Fibroblast of lung (primary cell): ENCODE measurements around the gene KIF18A. TPM values are rescaled to one million over a fixed set of nuclear protein-coding genes. Genes with fewer than 3 reads are reported as not detected.
A peak's percentile ranks its signal among the peaks of the same experiment; 100 is the strongest.

Experiments used
- DNase-seq, 2 donors: peaks; one replicate each; pipeline versions ENCODE4 v3.0.0 to v3.0.0-alpha.2; 2010; ENCODE audit warnings: low read depth in 2 of 2
- H2AFZ ChIP-seq: 2 replicates; pipeline ENCODE4 v1.5.1; 2012; ENCODE audit warnings: low read length, control low read depth, inconsistent platforms
- H3K27ac ChIP-seq: 2 replicates; pipeline ENCODE4 v1.5.1; 2011; ENCODE audit warnings: low read length, control low read depth; ENCODE audit not compliant: insufficient read depth
- H3K27me3 ChIP-seq: 2 replicates; pipeline ENCODE4 v1.5.1; 2011; ENCODE audit warnings: mild to moderate bottlenecking, low read length; ENCODE audit not compliant: control insufficient read depth, insufficient read depth
- H3K36me3 ChIP-seq: 2 replicates; pipeline ENCODE4 v1.5.1; 2011; ENCODE audit warnings: low read length; ENCODE audit not compliant: control insufficient read depth, insufficient read depth
- H3K4me1 ChIP-seq: 2 replicates; pipeline ENCODE4 v1.5.1; 2011; ENCODE audit warnings: low read length; ENCODE audit not compliant: control insufficient read depth, insufficient read depth; ENCODE audit errors: extremely low read depth
- H3K4me2 ChIP-seq: 2 replicates; pipeline ENCODE4 v1.5.1; 2011; ENCODE audit warnings: low read length, control low read depth; ENCODE audit not compliant: insufficient read depth; ENCODE audit errors: extremely low read depth
- H3K4me3 ChIP-seq, 4 experiments: fragments of 200-600 bp in 1 of 4; sonication (generic) in 1 of 4; replicated peaks in 1 of 4; 2 replicates each; pipeline ENCODE4 v1.5.1; 2011 to 2016; ENCODE audit warnings: low read length in 4 of 4, low read depth in 3 of 4, mild to moderate bottlenecking in 3 of 4, control low read depth in 2 of 4, inconsistent platforms in 1 of 4, mixed read lengths in 1 of 4; ENCODE audit not compliant: insufficient read depth in 1 of 4; ENCODE audit errors: control extremely low read depth in 1 of 4
- H3K79me2 ChIP-seq: 2 replicates; pipeline ENCODE4 v1.5.1; 2012; ENCODE audit warnings: mild to moderate bottlenecking, low read length, inconsistent platforms; ENCODE audit not compliant: control insufficient read depth, insufficient read depth
- H3K9ac ChIP-seq: 2 replicates; pipeline ENCODE4 v1.5.1; 2011; ENCODE audit warnings: mild to moderate bottlenecking, low read length, control low read depth; ENCODE audit not compliant: insufficient read depth
- H3K9me3 ChIP-seq: 2 replicates; pipeline ENCODE4 v1.5.1; 2012; ENCODE audit warnings: low read depth, low read length; ENCODE audit not compliant: control insufficient read depth, insufficient read depth
- H4K20me1 ChIP-seq: 2 replicates; pipeline ENCODE4 v1.5.1; 2011; ENCODE audit warnings: low read length; ENCODE audit not compliant: control insufficient read depth, insufficient read depth; ENCODE audit errors: extremely low read depth
- CTCF ChIP-seq, 2 donors: IDR thresholded peaks in 1 of 2; conservative IDR thresholded peaks in 1 of 2; 1 replicate in 1 of 2; 2 replicates in 1 of 2; pipeline ENCODE4 v1.5.1; 2011 to 2012; ENCODE audit warnings: low read length in 2 of 2, control low read depth in 1 of 2, inconsistent platforms in 1 of 2, low read depth in 1 of 2, mild to moderate bottlenecking in 1 of 2
- EZH2 ChIP-seq: IDR thresholded peaks from 2 replicates; pipeline ENCODE4 v1.5.1; 2012; ENCODE audit warnings: low read length, control low read depth, mild to moderate bottlenecking; ENCODE audit errors: missing control alignments
- polyA plus RNA-seq, 2 donors: library from polyadenylated mRNA; depleted of rRNA in 1 of 2; stranded (reverse) in 1 of 2; unstranded in 1 of 2; fragments of >200 nt; gene quantifications; 2 replicates each; pipeline ENCODE4 v1.2.1, GENCODE V29; 2011 to 2012; ENCODE audit warnings: missing spikeins in 1 of 2
- total RNA-seq: library from RNA; depleted of rRNA; stranded (reverse); fragments of >200 nt; gene quantifications from 2 replicates; pipeline ENCODE4 v1.2.1, GENCODE V29; 2014

KIF18A gene
- total and polyA plus RNA-seq, 2 donors (not counting 1 experiment from before 2014, with no cell fraction given), result 5.8 to 12.6 TPM

DNA sequence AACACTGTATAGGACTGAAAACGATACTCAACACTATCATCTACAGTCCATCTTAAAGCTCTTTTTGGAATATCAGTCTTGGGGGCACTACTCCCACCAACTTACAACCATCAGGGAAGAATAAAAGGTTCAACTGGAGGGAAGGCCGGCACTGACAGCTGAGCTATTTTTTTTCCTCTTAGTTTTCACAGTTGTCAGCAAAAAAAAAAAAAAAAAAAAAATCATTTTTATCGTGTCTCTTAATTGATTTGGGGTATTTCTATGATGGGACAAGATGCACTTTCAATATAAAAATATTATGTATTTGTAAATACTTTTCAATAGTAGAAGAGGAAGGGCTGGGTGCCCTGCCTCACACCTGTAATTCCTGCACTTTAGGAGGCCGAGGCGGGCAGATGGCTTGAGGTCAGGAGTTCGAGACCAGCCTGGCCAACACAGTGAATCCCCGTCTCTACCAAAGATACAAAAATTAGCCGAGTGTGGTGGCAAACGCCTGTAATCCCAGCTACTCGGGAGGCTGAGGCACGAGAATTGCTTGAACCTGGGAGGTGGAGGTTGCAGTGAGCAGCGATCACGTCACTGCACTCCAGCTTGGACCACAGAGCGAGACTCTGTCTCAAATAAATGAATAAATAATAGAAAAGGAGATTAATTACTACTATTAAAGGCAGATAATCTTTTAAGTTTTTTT, 1.5 kb downstream of the KIF18A start:
- Histone ChIP-seq H3K9ac (peak overlapping the region; percentile 75), H3K27ac (peak overlapping the region; percentile 99), H3K36me3 (no peaks in the 10 kb centered on the region), H3K4me2 (peak overlapping the region; percentile 91), H4K20me1 (no peaks in the 10 kb centered on the region), H3K4me3 (peak overlapping the region; percentile 76 to 95 (median 77)), H2AFZ (no peak overlapping the region), H3K27me3 (no peaks in the 10 kb centered on the region), H3K79me2 (peaks cover 71% of the 10 kb centered on the region), H3K9me3 (no peaks in the 10 kb centered on the region), H3K4me1 (no peaks in the 10 kb centered on the region)
- DNase-seq, result no peak
- TF ChIP-seq EZH2, result no peak
- TF ChIP-seq CTCF (conservative IDR thresholded peaks at IDR 0.05 in 1 of 2, IDR thresholded peaks at IDR 0.05 in 1 of 2; ENCODE audit: low read depth in 1 of 2, low read length in 2 of 2), result no peak

GRCh38 chr11:28105869-28106268, 2.1 kb downstream of the KIF18A start:
- H3K9me3 ChIP-seq, result no peaks in the 10 kb centered on the region
- H4K20me1 ChIP-seq, result no peaks in the 10 kb centered on the region
- DNase-seq, result no peak
- H3K27ac ChIP-seq, result peak overlapping the region; percentile 19
- H2AFZ ChIP-seq, result no peak overlapping the region
- H3K36me3 ChIP-seq, result no peaks in the 10 kb centered on the region
- peak overlapping the region in 2 of 4 experiments; percentile 22 to 31 for H3K4me3 ChIP-seq
- no peaks in the 10 kb centered on the region for H3K4me1 ChIP-seq
- TF ChIP-seq EZH2, result no peak
- no peak for TF ChIP-seq CTCF (conservative IDR thresholded peaks at IDR 0.05 in 1 of 2, IDR thresholded peaks at IDR 0.05 in 1 of 2; ENCODE audit: low read depth in 1 of 2, low read length in 2 of 2)
- no peak overlapping the region for H3K9ac ChIP-seq
- peak overlapping the region; percentile 34 for H3K4me2 ChIP-seq
- peaks cover 69% of the 10 kb centered on the region for H3K79me2 ChIP-seq
- H3K27me3 ChIP-seq, result no peaks in the 10 kb centered on the region

DNA sequence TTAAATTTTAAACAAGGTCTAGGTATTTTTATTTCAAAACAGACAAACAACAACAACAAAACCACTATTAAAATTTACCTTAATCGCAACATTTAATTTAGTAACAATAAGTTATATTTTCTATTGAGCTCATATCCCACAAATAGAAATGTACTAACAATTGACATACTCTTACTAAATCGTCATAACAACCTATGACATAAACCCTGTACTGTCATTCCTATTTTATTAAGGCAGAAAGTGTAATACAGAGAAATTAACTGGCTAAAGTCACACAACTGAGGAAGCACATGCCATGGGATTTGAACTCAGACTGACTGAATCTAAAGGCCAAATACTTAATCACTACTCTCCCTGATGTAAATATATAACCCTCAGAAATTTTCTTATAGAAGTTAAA, 3.0 kb downstream of the KIF18A start:
- no peaks in the 10 kb centered on the region for H3K27me3 ChIP-seq
- H3K36me3 ChIP-seq, result no peaks in the 10 kb centered on the region
- H4K20me1 ChIP-seq, result no peaks in the 10 kb centered on the region
- no peak overlapping the region for H3K9ac ChIP-seq
- no peak overlapping the region for H2AFZ ChIP-seq
- no peaks in the 10 kb centered on the region for H3K9me3 ChIP-seq
- H3K27ac ChIP-seq, result no peak overlapping the region
- peaks cover 73% of the 10 kb centered on the region for H3K79me2 ChIP-seq
- no peak overlapping the region for H3K4me3 ChIP-seq
- peak overlapping the region; percentile 23 for H3K4me2 ChIP-seq
- H3K4me1 ChIP-seq, result no peaks in the 10 kb centered on the region
- DNase-seq, result no peak
- TF ChIP-seq CTCF (conservative IDR thresholded peaks at IDR 0.05 in 1 of 2, IDR thresholded peaks at IDR 0.05 in 1 of 2; ENCODE audit: low read depth in 1 of 2, low read length in 2 of 2) (no peak), EZH2 (no peak)
